Activated CD4-positive, alpha-beta T cell treated with anti-CD3 and anti-CD28 coated beads for 4 hours (primary cell): ENCODE measurements around the gene CCDC88B.

ENCODE experiments used
- DNase-seq, 2 donors: peaks; one replicate each; pipeline ENCODE4 v3.0.0-alpha.2; 2020

Gene CCDC88B

GRCh38 chr11:64343767-64344559 lies 4.0 kb downstream of the CCDC88B start:
- no peak for DNase-seq

GRCh38 chr11:64344787-64345186 lies 4.8 kb downstream of the CCDC88B start:
- DNase-seq = no peak

- DNase-seq = no peak
These were observed 7.3 kb downstream of the CCDC88B start for GRCh38 chr11:64347193-64347867.

- DNase-seq = no peak
These were observed 8.5 kb downstream of the CCDC88B start for GRCh38 chr11:64348383-64349024.

GRCh38 chr11:64349025-64349387 lies 9.0 kb downstream of the CCDC88B start:
- DNase-seq = no peak

GRCh38 chr11:64349404-64349803 lies 9.4 kb downstream of the CCDC88B start:
- no peak for DNase-seq

GRCh38 chr11:64351136-64351631 lies 11.2 kb downstream of the CCDC88B start:
- DNase-seq = no peak

- no peak for DNase-seq
These were observed 12.3 kb downstream of the CCDC88B start for GRCh38 chr11:64352099-64352994.

- no peak for DNase-seq
These were observed 13.2 kb downstream of the CCDC88B start for GRCh38 chr11:64352995-64353714.

GRCh38 chr11:64353715-64354506 lies 13.9 kb downstream of the CCDC88B start:
- DNase-seq = no peak

- peak; percentile 25 to 37 for DNase-seq
These were observed 15.3 kb downstream of the CCDC88B start for GRCh38 chr11:64355078-64355940.

GRCh38 chr11:64356498-64357411 lies 16.8 kb downstream of the CCDC88B start:
- DNase-seq = no peak

- no peak for DNase-seq
These were observed 17.4 kb downstream of the CCDC88B start for GRCh38 chr11:64357446-64357845.

- peak; percentile 33 to 54 for DNase-seq
These were observed 18.0 kb downstream of the CCDC88B start for GRCh38 chr11:64357904-64358535.

GRCh38 chr11:64358536-64358906 lies 18.5 kb downstream of the CCDC88B start:
- DNase-seq = no peak

- peak; percentile 41 to 44 for DNase-seq
These were observed 19.1 kb downstream of the CCDC88B start, which contains the start of gene RPS6KA4 for GRCh38 chr11:64358907-64359711. Gene RPS6KA4, plus strand, starts transcription at chr11:64359162. Its CDS starts 74 bp downstream, at chr11:64359236.

- DNase-seq = peak in 1 of 2 donors; percentile 26
These were observed 19.9 kb downstream of the CCDC88B start for GRCh38 chr11:64359712-64360445.
